SK-N-SH (cell line): ENCODE results near the gene CASZ1. TPM values are rescaled to one million over a fixed set of nuclear protein-coding genes. Genes with fewer than 3 reads are reported as not detected.

Experiments used
- CTCF ChIA-PET: fragments of 300-600, 350-600 bp; formaldehyde crosslinking; extraction: SDS; loops from one replicate; lab custom pipeline; 2021; lab: Yijun Ruan, JAX
- POLR2A ChIA-PET: fragments of 350-600 bp; sonication (Branson Sonifier 250); formaldehyde crosslinking; extraction: SDS; loops from one replicate; lab custom pipeline; 2020; ENCODE audit warnings: antibody characterized with exemption, inconsistent platforms; lab: Yijun Ruan, JAX
- DNase-seq: peaks from one replicate; pipeline ENCODE4 v3.0.0; 2012
- H2AFZ ChIP-seq: fragments of 200-600 bp; sonication (generic); 2 replicates; pipeline ENCODE4 v1.8.1; 2016; ENCODE audit warnings: antibody characterized with exemption, mild to moderate bottlenecking, low read depth
- H3F3A ChIP-seq: fragments of 200-600 bp; sonication (generic); replicated peaks from 2 replicates; pipeline ENCODE3; 2016; ENCODE audit warnings: antibody characterized with exemption, mild to moderate bottlenecking; ENCODE audit not compliant: insufficient read depth
- H3K27ac ChIP-seq, 2 experiments: fragments of 200-500 bp in 1 of 2; fragments of 200-600 bp in 1 of 2; sonication (Bioruptor generic) in 1 of 2; sonication (generic), shearing (Covaris generic) in 1 of 2; 2 replicates each; pipeline versions ENCODE4 v1.5.1 to v1.6.1; 2014 to 2016; ENCODE audit warnings: low read depth in 2 of 2, inconsistent platforms in 1 of 2, low read length in 1 of 2, mild to moderate bottlenecking in 1 of 2, mixed read lengths in 1 of 2
- H3K27me3 ChIP-seq: fragments of 200-600 bp; sonication (generic), shearing (Covaris generic); 2 replicates; pipeline ENCODE4 v1.6.1; 2016; ENCODE audit warnings: mixed run types; ENCODE audit not compliant: insufficient read depth
- H3K36me3 ChIP-seq, 2 experiments: fragments of 200-500 bp in 1 of 2; fragments of 200-600 bp in 1 of 2; sonication (Bioruptor generic) in 1 of 2; sonication (generic) in 1 of 2; replicated peaks in 1 of 2; 2 replicates each; pipeline versions ENCODE3 to v1.5.1; 2014 to 2016; ENCODE audit warnings: low read length in 1 of 2, mild to moderate bottlenecking in 1 of 2; ENCODE audit not compliant: insufficient read depth in 2 of 2, control insufficient read depth in 1 of 2
- H3K4me1 ChIP-seq, 2 experiments: fragments of 200-500 bp in 1 of 2; fragments of 200-600 bp in 1 of 2; sonication (Bioruptor generic) in 1 of 2; sonication (generic), shearing (Covaris generic) in 1 of 2; 2 replicates each; pipeline versions ENCODE4 v1.5.1 to v1.6.1; 2014 to 2016; ENCODE audit warnings: low read depth in 1 of 2, low read length in 1 of 2, mixed run types in 1 of 2; ENCODE audit not compliant: insufficient read depth in 2 of 2, control insufficient read depth in 1 of 2
- H3K4me2 ChIP-seq: fragments of 200-600 bp; sonication (generic), shearing (Covaris generic); 2 replicates; pipeline ENCODE4 v1.6.1; 2017; ENCODE audit warnings: mixed run types
- H3K4me3 ChIP-seq, 2 experiments: fragments of 200-500 bp in 1 of 2; fragments of 200-600 bp in 1 of 2; sonication (Bioruptor generic) in 1 of 2; sonication (generic), shearing (Covaris generic) in 1 of 2; 2 replicates each; pipeline versions ENCODE4 v1.5.1 to v1.8.1; 2014 to 2016; ENCODE audit warnings: low read depth in 2 of 2, inconsistent platforms in 1 of 2, low read length in 1 of 2, mild to moderate bottlenecking in 1 of 2, mixed read lengths in 1 of 2, moderate library complexity in 1 of 2
- H3K79me2 ChIP-seq: fragments of 200-600 bp; sonication (generic); 2 replicates; pipeline ENCODE4 v1.8.1; 2017; ENCODE audit warnings: mild to moderate bottlenecking; ENCODE audit not compliant: insufficient read depth
- H3K9ac ChIP-seq: fragments of 200-600 bp; sonication (generic); 2 replicates; pipeline ENCODE4 v1.6.1; 2017; ENCODE audit warnings: mixed run types
- H3K9me2 ChIP-seq: fragments of 200-600 bp; sonication (generic); 2 replicates; pipeline ENCODE4 v1.6.1; 2017; ENCODE audit warnings: mixed run types
- H3K9me3 ChIP-seq: fragments of 200-600 bp; sonication (generic); 2 replicates; pipeline ENCODE4 v1.6.1; 2017; ENCODE audit warnings: mixed run types, mild to moderate bottlenecking, moderate library complexity
- H4K20me1 ChIP-seq: fragments of 200-600 bp; sonication (generic); 2 replicates; pipeline ENCODE4 v1.6.1; 2017; ENCODE audit warnings: mild to moderate bottlenecking, mixed run types; ENCODE audit not compliant: insufficient read depth
- EZH2phosphoT487 ChIP-seq: fragments of 200-600 bp; sonication (generic); IDR thresholded peaks from 2 replicates; pipeline ENCODE4 v1.6.1; 2017; ENCODE audit warnings: low read depth, mixed run types, mild to moderate bottlenecking, antibody characterized with exemption, moderate library complexity, borderline replicate concordance
- FOXJ3 ChIP-seq: sonication (generic); formaldehyde crosslinking; IDR thresholded peaks from 2 replicates; pipeline ENCODE4 v1.5.1; 2020; ENCODE audit warnings: mild to moderate bottlenecking, missing genetic modification reagents
- GABPA ChIP-seq: IDR thresholded peaks from 2 replicates; pipeline ENCODE4 v1.4.0; 2012; ENCODE audit warnings: low read depth, mild to moderate bottlenecking
- GATA2 ChIP-seq: sonication (generic); formaldehyde crosslinking; IDR thresholded peaks from 2 replicates; pipeline ENCODE4 v1.5.0; 2020; ENCODE audit warnings: mild to moderate bottlenecking, missing genetic modification reagents
- JUND ChIP-seq: IDR thresholded peaks from 2 replicates; pipeline ENCODE4 v1.4.0; 2012
- MXI1 ChIP-seq: IDR thresholded peaks from 2 replicates; pipeline ENCODE4 v1.6.1; 2012; ENCODE audit warnings: mild to moderate bottlenecking, low read depth, low read length, improper control_type of control experiment
- NFIC ChIP-seq: IDR thresholded peaks from 2 replicates; pipeline ENCODE4 v1.4.0; 2012; ENCODE audit warnings: borderline replicate concordance
- NRF1 ChIP-seq: IDR thresholded peaks from 2 replicates; pipeline ENCODE4 v1.6.1; 2012; ENCODE audit warnings: low read depth, mild to moderate bottlenecking, low read length
- RCOR1 ChIP-seq: fragments of 150-350 bp; IDR thresholded peaks from 2 replicates; pipeline ENCODE4 v1.6.1; 2017; ENCODE audit warnings: antibody characterized with exemption, low read length
- RFX5 ChIP-seq: IDR thresholded peaks from 2 replicates; pipeline ENCODE4 v1.6.1; 2012; ENCODE audit warnings: mild to moderate bottlenecking, improper control_type of control experiment, low read length
- SIN3A ChIP-seq: IDR thresholded peaks from 2 replicates; pipeline ENCODE4 v1.6.1; 2012; ENCODE audit warnings: low read depth, mild to moderate bottlenecking, low read length, moderate library complexity, borderline replicate concordance
- SMC3 ChIP-seq: IDR thresholded peaks from 2 replicates; pipeline ENCODE4 v1.6.1; 2012; ENCODE audit warnings: low read depth, low read length, improper control_type of control experiment
- TAF1 ChIP-seq: IDR thresholded peaks from 2 replicates; pipeline ENCODE4 v1.6.1; 2012; ENCODE audit warnings: low read depth, mild to moderate bottlenecking, low read length, moderate library complexity, borderline replicate concordance
- WGBS: methylation state at CpG from one replicate; pipeline ENCODE4 v1.1.6; 2017; ENCODE audit warnings: low lambda C conversion rate; 5-methylcytosine and 5-hydroxymethylcytosine counted together
- polyA plus RNA-seq, 3 experiments: library from polyadenylated mRNA; depleted of rRNA; stranded (reverse); fragments of >200 nt; gene quantifications; 2 replicates each; pipeline ENCODE4 v1.2.3, GENCODE V29; 2012
- TF ChIP-seq, protein P1 (sequence below): IDR thresholded peaks from 2 replicates; pipeline ENCODE4 v1.4.0; 2012; ENCODE audit warnings: low read depth, borderline replicate concordance
- TF ChIP-seq, protein P2 (sequence below): fragments of 150-350 bp; IDR thresholded peaks from 2 replicates; pipeline ENCODE4 v1.6.1; 2016; ENCODE audit warnings: mild to moderate bottlenecking, low read depth, low read length
- TF ChIP-seq, protein P3 (sequence below): IDR thresholded peaks from 2 replicates; pipeline ENCODE4 v1.4.0; 2012; ENCODE audit warnings: low read depth, borderline replicate concordance
- TF ChIP-seq, protein P4 (sequence below): fragments of 200-600 bp; sonication (generic); IDR thresholded peaks from 2 replicates; pipeline ENCODE4 v1.6.1; 2017; ENCODE audit warnings: antibody characterized with exemption, mild to moderate bottlenecking, moderate library complexity

Gene CASZ1
- polyA plus RNA-seq, 1 of the 3 experiments (the other 2 are of a cell fraction), result 0.51 TPM

DNA sequence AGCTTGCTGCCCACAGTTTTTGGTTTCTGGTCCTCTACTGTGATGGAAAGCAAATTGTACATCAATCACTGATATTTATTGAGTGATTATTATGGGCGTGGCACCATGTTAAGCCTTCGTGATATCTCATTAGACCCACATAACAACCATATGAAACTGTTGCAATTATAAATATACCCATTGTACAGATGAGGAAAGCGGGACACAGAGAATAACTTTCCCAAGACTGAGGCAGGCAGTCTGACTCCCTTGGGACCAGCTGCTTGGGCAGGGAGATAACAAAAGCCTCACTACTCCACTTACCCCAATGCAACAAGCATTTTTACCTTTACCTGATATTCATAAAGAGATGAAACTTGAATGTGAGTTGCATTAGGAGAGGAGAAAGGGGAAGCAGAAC lies 4.3 kb upstream of the CASZ1 start:
- no peaks in the 10 kb centered on the region for H3K9me2 ChIP-seq
- no peaks in the 10 kb centered on the region for H3K79me2 ChIP-seq
- DNase-seq, result no peak
- H3K9ac ChIP-seq, result no peak overlapping the region
- H3F3A ChIP-seq, result no peaks in the 10 kb centered on the region
- no peak overlapping the region for H2AFZ ChIP-seq
- CTCF ChIA-PET, result interaction anchor here (1.3 to 1.5 kb wide), 2 partner anchors 10 to 15 kb away, joined by 3 read pairs; no protein-coding TSS in a partner anchor
- TF ChIP-seq NFIC (no peak), MXI1 (no peak), FOXJ3 (CRISPR knock-in tag) (no peak), GATA2 (CRISPR knock-in tag) (no peak), RFX5 (no peak), RCOR1 (no peak), EZH2phosphoT487 (no peak), SIN3A (no peak), GABPA (no peak), JUND (no peak), NRF1 (no peak), TAF1 (no peak), SMC3 (no peak)
- TF ChIP-seq, protein P1, sequence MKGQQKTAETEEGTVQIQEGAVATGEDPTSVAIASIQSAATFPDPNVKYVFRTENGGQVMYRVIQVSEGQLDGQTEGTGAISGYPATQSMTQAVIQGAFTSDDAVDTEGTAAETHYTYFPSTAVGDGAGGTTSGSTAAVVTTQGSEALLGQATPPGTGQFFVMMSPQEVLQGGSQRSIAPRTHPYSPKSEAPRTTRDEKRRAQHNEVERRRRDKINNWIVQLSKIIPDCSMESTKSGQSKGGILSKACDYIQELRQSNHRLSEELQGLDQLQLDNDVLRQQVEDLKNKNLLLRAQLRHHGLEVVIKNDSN, result no peak
- TF ChIP-seq, protein P2, sequence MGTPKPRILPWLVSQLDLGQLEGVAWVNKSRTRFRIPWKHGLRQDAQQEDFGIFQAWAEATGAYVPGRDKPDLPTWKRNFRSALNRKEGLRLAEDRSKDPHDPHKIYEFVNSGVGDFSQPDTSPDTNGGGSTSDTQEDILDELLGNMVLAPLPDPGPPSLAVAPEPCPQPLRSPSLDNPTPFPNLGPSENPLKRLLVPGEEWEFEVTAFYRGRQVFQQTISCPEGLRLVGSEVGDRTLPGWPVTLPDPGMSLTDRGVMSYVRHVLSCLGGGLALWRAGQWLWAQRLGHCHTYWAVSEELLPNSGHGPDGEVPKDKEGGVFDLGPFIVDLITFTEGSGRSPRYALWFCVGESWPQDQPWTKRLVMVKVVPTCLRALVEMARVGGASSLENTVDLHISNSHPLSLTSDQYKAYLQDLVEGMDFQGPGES, result no peak
- TF ChIP-seq, protein P3, sequence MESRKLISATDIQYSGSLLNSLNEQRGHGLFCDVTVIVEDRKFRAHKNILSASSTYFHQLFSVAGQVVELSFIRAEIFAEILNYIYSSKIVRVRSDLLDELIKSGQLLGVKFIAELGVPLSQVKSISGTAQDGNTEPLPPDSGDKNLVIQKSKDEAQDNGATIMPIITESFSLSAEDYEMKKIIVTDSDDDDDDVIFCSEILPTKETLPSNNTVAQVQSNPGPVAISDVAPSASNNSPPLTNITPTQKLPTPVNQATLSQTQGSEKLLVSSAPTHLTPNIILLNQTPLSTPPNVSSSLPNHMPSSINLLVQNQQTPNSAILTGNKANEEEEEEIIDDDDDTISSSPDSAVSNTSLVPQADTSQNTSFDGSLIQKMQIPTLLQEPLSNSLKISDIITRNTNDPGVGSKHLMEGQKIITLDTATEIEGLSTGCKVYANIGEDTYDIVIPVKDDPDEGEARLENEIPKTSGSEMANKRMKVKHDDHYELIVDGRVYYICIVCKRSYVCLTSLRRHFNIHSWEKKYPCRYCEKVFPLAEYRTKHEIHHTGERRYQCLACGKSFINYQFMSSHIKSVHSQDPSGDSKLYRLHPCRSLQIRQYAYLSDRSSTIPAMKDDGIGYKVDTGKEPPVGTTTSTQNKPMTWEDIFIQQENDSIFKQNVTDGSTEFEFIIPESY, result no peak
- TF ChIP-seq, protein P4, sequence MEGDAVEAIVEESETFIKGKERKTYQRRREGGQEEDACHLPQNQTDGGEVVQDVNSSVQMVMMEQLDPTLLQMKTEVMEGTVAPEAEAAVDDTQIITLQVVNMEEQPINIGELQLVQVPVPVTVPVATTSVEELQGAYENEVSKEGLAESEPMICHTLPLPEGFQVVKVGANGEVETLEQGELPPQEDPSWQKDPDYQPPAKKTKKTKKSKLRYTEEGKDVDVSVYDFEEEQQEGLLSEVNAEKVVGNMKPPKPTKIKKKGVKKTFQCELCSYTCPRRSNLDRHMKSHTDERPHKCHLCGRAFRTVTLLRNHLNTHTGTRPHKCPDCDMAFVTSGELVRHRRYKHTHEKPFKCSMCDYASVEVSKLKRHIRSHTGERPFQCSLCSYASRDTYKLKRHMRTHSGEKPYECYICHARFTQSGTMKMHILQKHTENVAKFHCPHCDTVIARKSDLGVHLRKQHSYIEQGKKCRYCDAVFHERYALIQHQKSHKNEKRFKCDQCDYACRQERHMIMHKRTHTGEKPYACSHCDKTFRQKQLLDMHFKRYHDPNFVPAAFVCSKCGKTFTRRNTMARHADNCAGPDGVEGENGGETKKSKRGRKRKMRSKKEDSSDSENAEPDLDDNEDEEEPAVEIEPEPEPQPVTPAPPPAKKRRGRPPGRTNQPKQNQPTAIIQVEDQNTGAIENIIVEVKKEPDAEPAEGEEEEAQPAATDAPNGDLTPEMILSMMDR, result no peak
- H3K4me2 ChIP-seq, result no peak overlapping the region
- H3K4me3 ChIP-seq, result no peak overlapping the region
- no peaks in the 10 kb centered on the region for H3K36me3 ChIP-seq
- POLR2A ChIA-PET, result no interaction called here
- H4K20me1 ChIP-seq, result no peaks in the 10 kb centered on the region
- H3K27me3 ChIP-seq, result peaks cover 38% of the 10 kb centered on the region; the same call in 1 of the 2 replicates
- WGBS, result 34% methylated on average over 3 of the region's 3 CpGs
- no peak overlapping the region for H3K27ac ChIP-seq
- H3K9me3 ChIP-seq, result no peaks in the 10 kb centered on the region
- peaks cover 0 to 3% of the 10 kb centered on the region in 2 experiments; a peak in 1 of 4 replicates for H3K4me1 ChIP-seq
